Sigmoid colon (tissue), 4 donors: ENCODE results near the gene TCFL5.

Source experiments
- POLR2A ChIP-seq, 2 donors: fragments of 450-650 bp; IDR thresholded peaks; one replicate each; pipeline ENCODE4 v1.6.1; 2016; ENCODE audit warnings: antibody characterized with exemption in 2 of 2, mild to moderate bottlenecking in 2 of 2, moderate library complexity in 2 of 2
- POLR2AphosphoS5 ChIP-seq, 4 donors: sonication (generic); formaldehyde crosslinking; IDR thresholded peaks; one replicate each; pipeline ENCODE4 v1.6.1; 2017; ENCODE audit warnings: antibody characterized with exemption in 4 of 4
- TF ChIP-seq, protein P1 (sequence below), 4 experiments: fragments of 450-650 bp in 3 of 4; fragments of 200-600 bp in 1 of 4; IDR thresholded peaks; one replicate each; pipeline ENCODE4 v1.5.1; 2016 to 2019; ENCODE audit warnings: antibody characterized with exemption in 4 of 4, mild to moderate bottlenecking in 3 of 4, moderate library complexity in 2 of 4

DNA sequence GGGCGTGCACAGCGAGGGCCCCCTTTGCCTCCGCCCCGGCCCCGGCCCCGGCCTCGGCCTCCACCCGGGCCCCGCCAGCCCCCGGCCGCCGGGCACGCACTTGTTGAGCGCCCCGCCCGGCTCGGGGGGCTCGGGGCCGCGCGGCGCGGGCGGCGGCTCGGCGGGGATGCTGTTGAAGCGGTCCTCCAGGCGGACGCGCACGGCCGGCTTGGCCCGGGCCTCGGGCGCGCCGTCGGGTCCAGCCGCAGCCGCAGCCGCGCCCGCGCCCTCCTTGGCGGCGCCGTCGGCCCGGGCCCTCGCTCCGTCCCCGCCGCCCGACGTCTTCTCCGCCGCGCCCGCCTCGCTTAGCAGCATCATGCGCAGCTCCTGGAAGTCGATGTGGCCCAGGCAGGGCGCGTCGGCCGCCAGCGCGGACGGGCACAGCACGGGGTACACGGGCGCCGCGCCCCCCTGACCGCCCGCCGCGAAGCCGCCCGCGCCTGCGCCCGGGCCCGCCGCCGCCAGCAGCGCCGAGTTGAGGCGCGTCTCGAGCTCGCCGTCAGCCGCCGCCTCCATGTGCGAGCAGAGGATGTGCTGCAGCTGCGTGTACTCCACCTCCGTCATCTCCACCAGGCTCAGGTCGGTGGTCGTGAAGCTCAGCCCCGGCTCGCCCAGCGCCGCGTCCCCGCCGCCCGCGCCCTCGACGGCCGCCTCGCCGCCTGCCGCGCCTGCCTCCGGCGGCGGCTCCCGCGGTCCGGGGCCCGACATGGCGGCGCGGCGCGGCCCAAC is 514 bp downstream of the TCFL5 start:
- TF ChIP-seq POLR2A (IDR thresholded peaks at IDR 0.05) (no peak), POLR2AphosphoS5 (IDR thresholded peaks at IDR 0.05) (peak in 1 of 4 donors; percentile 25)
- TF ChIP-seq, protein P1, sequence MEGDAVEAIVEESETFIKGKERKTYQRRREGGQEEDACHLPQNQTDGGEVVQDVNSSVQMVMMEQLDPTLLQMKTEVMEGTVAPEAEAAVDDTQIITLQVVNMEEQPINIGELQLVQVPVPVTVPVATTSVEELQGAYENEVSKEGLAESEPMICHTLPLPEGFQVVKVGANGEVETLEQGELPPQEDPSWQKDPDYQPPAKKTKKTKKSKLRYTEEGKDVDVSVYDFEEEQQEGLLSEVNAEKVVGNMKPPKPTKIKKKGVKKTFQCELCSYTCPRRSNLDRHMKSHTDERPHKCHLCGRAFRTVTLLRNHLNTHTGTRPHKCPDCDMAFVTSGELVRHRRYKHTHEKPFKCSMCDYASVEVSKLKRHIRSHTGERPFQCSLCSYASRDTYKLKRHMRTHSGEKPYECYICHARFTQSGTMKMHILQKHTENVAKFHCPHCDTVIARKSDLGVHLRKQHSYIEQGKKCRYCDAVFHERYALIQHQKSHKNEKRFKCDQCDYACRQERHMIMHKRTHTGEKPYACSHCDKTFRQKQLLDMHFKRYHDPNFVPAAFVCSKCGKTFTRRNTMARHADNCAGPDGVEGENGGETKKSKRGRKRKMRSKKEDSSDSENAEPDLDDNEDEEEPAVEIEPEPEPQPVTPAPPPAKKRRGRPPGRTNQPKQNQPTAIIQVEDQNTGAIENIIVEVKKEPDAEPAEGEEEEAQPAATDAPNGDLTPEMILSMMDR (IDR thresholded peaks at IDR 0.05): no peak
